ENCODE results near the gene CPB2. TPM values are rescaled to one million over a fixed set of nuclear protein-coding genes. Genes with fewer than 3 reads are reported as not detected.

CPB2 gene
- total RNA-seq, 4 donors from 2014 or later: not detected

DNA sequence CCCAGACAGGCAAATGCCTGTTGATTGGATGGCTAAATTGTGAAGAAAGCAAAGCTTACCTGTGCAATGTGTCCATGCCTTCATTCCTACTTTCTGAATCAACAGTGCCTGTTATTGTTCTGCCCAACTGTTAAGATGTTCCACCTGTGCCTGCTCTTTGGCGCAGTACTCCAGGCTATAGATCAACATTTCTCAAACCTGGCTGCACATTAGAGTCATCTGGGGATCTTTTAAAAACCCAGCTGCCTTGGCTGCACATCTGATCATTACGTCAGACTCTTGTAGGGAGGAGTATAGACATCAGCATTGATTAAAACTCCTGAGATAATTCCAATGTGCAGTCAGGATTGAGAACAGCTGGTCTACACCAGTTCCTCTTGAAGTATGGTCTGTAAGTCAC lies 16.2 kb upstream of the CPB2 start:
- no peak for ATAC-seq (ENCODE audit: low FRiP score)
- DNase-seq (ENCODE audit: low spot score): no peak
- TF ChIP-seq, protein P1, sequence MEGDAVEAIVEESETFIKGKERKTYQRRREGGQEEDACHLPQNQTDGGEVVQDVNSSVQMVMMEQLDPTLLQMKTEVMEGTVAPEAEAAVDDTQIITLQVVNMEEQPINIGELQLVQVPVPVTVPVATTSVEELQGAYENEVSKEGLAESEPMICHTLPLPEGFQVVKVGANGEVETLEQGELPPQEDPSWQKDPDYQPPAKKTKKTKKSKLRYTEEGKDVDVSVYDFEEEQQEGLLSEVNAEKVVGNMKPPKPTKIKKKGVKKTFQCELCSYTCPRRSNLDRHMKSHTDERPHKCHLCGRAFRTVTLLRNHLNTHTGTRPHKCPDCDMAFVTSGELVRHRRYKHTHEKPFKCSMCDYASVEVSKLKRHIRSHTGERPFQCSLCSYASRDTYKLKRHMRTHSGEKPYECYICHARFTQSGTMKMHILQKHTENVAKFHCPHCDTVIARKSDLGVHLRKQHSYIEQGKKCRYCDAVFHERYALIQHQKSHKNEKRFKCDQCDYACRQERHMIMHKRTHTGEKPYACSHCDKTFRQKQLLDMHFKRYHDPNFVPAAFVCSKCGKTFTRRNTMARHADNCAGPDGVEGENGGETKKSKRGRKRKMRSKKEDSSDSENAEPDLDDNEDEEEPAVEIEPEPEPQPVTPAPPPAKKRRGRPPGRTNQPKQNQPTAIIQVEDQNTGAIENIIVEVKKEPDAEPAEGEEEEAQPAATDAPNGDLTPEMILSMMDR (IDR thresholded peaks at IDR 0.05): no peak

DNA sequence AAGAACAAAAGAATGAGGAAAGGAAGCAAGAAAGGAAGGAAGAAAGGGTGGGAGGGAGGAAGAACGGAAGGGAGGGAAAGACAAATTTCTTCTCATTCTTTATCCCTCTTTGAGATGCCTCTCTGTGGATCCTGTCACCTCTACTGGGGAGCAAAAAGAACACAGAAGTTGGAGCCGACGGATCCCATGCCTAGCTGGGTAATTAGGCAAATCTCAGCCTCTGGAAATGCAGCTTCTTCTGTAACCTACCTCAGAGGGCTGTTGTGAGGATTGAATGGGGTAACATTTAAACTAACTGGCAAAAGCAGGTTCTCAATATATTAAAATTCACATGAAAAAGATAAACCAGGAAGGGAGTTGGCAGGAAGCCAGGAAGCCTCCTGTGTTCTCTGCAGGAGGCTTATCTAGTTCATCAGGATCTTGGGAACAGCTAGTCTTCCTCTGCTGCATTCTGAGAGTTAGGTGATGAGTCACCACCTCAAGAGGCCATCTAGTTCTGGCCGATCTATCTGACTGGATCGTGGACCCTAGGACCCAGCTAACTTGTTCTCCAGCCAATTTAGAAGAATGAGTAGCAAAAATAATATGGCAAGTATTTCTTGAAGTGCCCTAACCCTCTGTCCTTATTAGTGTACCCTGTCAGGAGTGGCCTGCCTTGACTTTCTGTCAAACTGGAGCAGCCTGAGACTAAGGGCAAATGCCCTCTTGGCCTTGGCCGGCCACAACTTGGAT lies 15.2 kb upstream of the CPB2 start:
- TF ChIP-seq, protein P1 (IDR thresholded peaks at IDR 0.05): no peak
- ATAC-seq (ENCODE audit: low FRiP score): peak; percentile 71
- DNase-seq (ENCODE audit: low spot score): no peak

DNA sequence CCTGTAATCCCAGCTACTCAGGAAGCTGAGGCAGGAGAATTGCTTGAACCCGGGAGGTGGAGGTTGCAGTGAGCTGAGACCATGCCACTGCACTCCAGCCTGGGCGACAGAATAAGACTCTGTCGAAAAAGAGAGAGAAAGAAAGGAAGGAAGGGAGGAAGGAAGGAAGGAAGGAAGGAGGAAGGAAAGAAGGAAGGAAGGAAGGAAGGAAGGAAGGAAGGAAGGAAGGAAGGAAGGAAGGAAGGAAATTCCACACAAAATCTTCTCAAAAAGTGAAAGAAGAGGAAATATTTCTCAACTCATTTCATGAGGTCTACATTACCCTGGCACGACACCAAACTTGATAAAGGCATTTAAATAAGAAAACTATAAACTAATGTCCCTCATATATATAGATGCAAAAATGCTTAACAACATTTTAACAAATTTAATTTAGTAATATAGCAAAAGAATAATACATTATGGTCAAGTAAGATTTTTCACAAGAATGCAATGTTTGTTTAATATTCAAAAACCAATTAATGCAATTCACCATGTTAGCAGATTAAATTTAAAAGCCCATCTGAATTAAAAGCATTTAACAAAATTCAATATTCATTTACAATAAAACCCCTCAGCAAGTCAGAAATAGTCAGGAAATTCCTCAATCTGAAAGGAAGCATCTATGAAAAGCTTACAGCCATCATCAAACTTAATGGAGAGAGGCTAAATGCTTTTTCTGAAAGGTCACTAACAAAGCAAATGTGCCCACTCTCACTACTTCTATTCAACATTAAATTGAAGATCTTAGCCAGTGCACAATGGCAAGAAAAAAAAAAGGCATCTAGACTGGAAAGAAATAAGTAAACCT lies 12.0 kb upstream of the CPB2 start:
- TF ChIP-seq, protein P1 (IDR thresholded peaks at IDR 0.05): no peak
- DNase-seq (ENCODE audit: low spot score) (no peak), ATAC-seq (ENCODE audit: low FRiP score) (no peak)

DNA sequence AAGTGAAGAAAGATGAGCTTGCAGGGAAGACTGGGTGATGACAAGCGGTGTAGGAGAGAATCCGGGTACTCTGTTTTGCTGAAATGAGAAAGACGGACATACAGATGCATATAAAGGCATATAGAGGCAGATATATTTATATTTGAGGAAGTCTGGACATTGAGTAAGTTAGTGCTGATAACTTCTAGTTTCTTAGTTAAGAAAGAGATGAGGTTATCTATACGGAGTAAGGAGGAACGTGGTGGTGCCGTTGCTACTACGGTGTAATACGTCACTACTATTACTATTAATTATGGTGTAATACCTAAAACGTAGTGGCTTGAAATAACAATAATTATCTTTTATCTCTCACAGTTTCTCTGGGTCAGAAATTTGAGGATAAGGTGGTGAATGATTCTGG lies 9.8 kb upstream of the CPB2 start:
- TF ChIP-seq, protein P1 (IDR thresholded peaks at IDR 0.05): no peak
- no peak for ATAC-seq (ENCODE audit: low FRiP score)
- no peak for DNase-seq (ENCODE audit: low spot score)

DNA sequence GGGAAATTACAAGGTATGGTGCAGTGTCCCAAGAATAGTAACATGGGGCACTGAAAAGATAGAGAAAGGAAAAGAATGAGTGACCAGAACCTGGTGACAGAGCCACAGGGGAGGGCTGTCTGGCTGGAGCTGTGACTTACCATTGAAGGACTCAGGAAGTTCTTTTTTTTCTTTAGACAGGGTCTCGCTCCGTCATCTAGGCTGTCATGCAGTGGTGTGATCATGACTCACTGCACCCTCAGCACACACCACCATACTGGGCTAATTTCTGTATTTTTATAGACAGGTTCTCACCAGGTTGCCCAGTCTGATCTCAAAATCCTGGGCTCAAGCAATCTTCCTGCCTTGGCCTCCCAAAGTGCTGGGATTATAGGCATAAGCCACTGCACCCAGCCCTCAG lies 8.8 kb upstream of the CPB2 start:
- TF ChIP-seq, protein P1 (IDR thresholded peaks at IDR 0.05): no peak
- DNase-seq (ENCODE audit: low spot score): no peak
- ATAC-seq (ENCODE audit: low FRiP score): no peak

DNA sequence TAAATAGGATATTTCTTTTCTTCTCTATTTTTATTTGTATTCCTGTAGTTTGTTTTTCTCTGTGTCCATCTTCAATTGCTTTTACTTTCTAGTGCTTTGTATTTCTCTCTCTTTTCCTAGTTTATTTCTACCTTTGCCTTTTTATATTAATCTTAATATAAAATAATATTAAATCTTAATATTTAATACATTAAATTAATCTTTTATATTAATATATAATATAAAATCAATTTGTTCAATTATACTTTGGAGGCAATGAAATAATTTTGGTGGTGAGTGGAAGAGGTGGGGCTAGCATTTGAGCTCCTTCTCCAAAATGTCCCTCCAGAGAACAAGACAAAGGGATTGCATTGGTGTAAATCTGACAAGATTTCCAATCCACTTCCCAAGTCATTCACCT lies 6.3 kb upstream of the CPB2 start:
- ATAC-seq (ENCODE audit: low FRiP score) (no peak), DNase-seq (ENCODE audit: low spot score) (no peak)
- TF ChIP-seq, protein P1 (IDR thresholded peaks at IDR 0.05): no peak
